Fibroblast of lung (primary cell): Measurements from ENCODE around the gene SFXN1.

Experiments
- EZH2 ChIP-seq: IDR thresholded peaks from 2 replicates; pipeline ENCODE4 v1.5.1; 2012; ENCODE audit warnings: low read length, control low read depth, mild to moderate bottlenecking; ENCODE audit errors: missing control alignments
- TF ChIP-seq, protein P1 (sequence below), 2 donors: IDR thresholded peaks in 1 of 2; conservative IDR thresholded peaks in 1 of 2; 1 replicate in 1 of 2; 2 replicates in 1 of 2; pipeline ENCODE4 v1.5.1; 2011 to 2012; ENCODE audit warnings: low read length in 2 of 2, control low read depth in 1 of 2, inconsistent platforms in 1 of 2, low read depth in 1 of 2, mild to moderate bottlenecking in 1 of 2

DNA sequence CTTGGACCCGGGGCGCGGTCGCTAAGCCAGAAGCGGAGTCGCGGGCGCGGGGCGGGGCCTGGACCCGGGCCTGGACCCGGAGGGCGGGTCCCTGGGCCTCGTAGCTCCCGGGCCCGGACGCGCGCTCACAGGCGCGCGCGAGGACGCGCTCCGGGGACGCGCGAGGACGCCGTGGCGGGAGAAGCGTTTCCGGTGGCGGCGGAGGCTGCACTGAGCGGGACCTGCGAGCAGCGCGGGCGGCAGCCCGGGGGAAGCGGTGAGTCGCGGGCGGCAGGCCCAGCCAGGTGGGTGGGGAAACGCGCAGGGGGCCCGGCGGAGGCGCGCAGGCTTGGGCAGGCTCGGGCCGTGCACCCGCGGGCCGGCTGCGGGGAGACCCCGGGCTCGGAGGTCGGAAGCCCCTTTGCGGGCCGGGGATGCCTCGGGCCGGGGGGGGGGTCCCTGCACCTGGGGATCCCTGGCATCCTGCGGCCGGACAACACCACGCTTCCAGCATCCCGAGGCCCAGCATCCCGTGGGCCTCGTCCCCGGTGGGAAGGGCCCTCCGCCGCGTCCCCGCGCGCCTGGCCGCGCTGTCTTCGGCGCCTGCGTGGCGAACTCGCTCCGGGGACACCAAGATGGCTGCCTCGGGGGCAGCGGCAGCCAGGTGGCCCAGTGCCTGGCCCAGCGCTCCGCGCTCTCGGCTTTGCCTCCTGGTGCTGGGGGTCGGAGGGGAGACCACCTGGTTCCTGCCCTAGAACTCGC lies at the start of gene SFXN1:
- TF ChIP-seq, protein P1, sequence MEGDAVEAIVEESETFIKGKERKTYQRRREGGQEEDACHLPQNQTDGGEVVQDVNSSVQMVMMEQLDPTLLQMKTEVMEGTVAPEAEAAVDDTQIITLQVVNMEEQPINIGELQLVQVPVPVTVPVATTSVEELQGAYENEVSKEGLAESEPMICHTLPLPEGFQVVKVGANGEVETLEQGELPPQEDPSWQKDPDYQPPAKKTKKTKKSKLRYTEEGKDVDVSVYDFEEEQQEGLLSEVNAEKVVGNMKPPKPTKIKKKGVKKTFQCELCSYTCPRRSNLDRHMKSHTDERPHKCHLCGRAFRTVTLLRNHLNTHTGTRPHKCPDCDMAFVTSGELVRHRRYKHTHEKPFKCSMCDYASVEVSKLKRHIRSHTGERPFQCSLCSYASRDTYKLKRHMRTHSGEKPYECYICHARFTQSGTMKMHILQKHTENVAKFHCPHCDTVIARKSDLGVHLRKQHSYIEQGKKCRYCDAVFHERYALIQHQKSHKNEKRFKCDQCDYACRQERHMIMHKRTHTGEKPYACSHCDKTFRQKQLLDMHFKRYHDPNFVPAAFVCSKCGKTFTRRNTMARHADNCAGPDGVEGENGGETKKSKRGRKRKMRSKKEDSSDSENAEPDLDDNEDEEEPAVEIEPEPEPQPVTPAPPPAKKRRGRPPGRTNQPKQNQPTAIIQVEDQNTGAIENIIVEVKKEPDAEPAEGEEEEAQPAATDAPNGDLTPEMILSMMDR (conservative IDR thresholded peaks at IDR 0.05 in 1 of 2, IDR thresholded peaks at IDR 0.05 in 1 of 2; ENCODE audit: low read depth in 1 of 2, low read length in 2 of 2): no peak
- TF ChIP-seq EZH2: no peak
